Panc1 (cell line): ENCODE data around the gene EGFL7.
A peak's percentile ranks its signal among the peaks of the same experiment; 100 is the strongest.

Experiments used
- POLR2AphosphoS5 ChIP-seq: IDR thresholded peaks from 2 replicates; pipeline ENCODE4 v1.6.1; 2012; ENCODE audit warnings: mild to moderate bottlenecking, low read depth, low read length, moderate library complexity
- TF ChIP-seq, protein P1 (sequence below): fragments of 450-650 bp; IDR thresholded peaks from 2 replicates; pipeline ENCODE4 v1.5.1; 2017; ENCODE audit warnings: mild to moderate bottlenecking

DNA sequence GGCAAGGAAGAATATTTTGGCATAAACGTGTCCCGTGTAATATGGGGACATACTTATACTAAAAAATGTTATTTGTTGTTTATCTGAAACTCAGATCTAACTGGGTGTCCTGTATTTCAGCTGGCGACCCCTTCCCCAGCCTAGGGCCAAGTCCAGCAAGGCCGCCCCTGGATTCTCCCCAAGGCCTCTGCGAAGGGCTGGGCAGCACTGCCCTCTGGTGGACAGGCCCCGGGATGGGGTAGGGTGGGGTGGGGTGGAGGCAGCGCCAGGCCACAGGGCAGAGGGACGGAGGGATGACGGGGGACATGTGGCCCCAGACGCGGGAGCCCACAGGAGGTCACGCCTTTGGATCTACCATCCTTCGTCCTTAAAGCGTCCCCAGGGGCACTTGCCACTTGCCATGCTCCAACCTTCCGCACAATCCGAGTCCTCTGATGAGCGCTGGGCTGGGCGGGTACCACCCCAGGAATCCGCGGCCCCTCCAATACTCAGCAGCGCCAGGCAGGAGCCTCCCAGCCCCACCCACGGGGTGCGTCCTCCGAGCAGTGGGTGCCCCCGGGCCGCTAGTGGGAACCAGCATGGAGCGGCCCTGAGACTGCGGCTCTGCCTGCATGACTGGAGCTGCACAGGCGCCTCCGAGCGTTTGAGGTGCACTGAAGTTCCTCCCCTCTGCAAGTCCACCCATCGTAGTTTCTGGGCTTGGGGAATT, 31.6 kb downstream of the EGFL7 start:
- TF ChIP-seq POLR2AphosphoS5, result no peak
- TF ChIP-seq, protein P1, sequence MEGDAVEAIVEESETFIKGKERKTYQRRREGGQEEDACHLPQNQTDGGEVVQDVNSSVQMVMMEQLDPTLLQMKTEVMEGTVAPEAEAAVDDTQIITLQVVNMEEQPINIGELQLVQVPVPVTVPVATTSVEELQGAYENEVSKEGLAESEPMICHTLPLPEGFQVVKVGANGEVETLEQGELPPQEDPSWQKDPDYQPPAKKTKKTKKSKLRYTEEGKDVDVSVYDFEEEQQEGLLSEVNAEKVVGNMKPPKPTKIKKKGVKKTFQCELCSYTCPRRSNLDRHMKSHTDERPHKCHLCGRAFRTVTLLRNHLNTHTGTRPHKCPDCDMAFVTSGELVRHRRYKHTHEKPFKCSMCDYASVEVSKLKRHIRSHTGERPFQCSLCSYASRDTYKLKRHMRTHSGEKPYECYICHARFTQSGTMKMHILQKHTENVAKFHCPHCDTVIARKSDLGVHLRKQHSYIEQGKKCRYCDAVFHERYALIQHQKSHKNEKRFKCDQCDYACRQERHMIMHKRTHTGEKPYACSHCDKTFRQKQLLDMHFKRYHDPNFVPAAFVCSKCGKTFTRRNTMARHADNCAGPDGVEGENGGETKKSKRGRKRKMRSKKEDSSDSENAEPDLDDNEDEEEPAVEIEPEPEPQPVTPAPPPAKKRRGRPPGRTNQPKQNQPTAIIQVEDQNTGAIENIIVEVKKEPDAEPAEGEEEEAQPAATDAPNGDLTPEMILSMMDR, result peak; percentile 90
